HPDE6-E6E7 (cell line): Measurements from ENCODE around the gene CERK.

Source experiments
- DNase-seq: peaks from one replicate; pipeline ENCODE4 v3.0.0; 2011; ENCODE audit warnings: missing footprints; ENCODE audit errors: extremely low spot score

The CERK gene

GRCh38 chr22:46699091-46699490 lies 39.0 kb downstream of the CERK start:
- DNase-seq, result no peak

DNA sequence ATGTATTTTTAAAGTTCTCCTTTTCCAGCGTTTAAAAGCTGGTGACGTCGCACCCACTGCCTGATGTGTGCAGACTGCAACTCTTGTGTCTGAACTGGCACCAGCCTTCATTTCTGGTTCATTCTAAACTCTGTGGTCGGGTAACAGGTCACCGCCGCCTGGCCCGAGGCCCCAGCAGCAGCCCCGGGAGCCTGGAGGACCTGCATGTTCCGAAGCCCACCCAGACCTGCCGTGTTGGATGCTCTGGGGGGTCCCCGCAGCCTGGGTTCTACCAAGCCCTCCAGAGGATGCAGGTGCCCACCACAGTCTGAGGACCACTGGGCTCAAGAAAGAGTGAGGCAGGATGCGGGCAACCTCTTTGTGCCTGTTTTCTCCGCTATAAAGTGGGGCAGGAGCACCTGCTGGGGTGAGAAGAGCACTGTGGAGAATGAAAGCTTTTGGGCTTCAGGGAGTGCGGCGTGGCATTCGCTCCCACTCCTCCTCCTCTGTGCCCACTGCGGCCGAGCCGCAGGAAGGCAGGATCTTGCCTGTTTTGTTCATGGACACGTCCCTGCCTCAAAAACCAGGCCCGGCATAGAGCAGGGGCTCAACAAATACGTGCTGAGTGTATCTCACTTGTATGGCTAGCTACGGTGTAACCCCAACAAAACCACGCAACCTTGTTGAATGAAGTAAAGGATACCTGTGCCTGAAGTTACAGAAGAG lies 40.1 kb downstream of the CERK start:
- no peak for DNase-seq

GRCh38 chr22:46696614-46697013 lies 41.4 kb downstream of the CERK start:
- DNase-seq, result no peak

DNA sequence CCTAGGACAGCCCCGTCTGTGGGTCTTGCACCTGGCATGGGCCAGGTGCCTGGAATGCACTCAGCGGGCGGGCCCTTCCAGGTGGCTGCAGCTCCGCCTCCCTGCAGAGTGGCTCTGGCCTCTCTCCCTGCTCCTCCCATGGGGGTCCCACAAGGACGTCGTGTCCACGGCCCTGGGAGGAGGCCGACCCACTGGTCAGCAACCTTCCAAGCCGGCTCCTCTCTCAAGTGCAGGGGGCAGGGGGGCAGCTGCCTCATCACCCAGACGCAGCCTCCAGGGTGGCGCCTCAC lies 41.9 kb downstream of the CERK start:
- no peak for DNase-seq

GRCh38 chr22:46695346-46696228 lies 42.5 kb downstream of the CERK start:
- no peak for DNase-seq

- no peak for DNase-seq
Observed at GRCh38 chr22:46694416-46695170, 43.5 kb downstream of the CERK start.

DNA sequence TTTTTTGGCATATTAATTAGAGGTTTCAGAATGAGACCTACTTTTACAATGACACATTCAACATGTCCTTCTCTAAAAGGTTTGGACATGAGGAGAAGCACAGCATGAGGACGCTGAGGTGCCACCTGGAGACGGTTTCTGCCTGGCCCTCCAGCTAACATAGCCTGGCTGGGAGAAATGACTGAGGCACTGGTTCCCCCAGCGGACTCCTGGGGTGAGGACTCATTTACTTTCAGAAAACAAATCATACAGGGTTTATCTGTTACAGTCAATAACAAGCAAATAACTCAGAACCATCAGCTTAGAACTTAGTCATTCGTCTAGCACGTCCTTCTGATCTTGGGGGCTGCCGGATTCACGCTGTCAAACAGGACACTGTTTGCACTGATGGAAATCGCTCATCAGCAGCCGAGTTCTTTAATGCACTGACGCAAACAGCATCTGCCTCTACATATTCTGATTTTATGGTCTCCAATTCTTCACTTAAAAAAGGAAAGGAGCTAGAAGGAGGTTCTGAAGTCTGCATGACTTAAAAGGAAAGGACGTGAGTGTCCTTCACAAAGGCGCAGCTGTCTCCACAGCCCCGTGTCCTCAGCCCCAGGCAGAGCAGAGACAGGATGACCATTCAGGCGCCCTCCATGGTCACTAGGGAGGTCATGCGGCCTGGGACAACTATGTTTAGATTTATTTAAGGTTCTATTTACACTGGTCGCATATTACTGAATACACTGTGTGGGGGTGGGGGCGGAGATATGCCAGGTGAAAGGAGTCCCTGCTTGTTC lies 44.2 kb downstream of the CERK start:
- DNase-seq, result no peak

DNA sequence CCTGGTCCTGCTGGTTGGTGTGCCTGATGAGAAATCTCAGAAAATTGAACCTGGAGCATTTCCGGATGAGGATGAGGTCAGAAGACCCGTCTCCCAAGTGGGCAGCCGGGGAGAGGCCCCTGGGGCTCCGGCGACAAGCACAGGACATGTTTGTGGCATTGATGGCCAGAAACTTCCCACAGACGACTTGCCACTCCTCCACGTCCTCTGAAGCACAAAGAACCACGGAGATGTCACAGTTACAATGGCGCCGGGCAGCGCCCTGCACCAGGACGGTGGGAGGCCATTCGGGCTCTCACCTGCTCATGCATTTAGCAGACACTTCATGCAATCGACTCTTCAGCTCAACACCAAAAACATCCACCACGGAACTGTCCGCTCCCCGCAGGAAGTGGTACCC lies 46.5 kb downstream of the CERK start:
- DNase-seq, result no peak

GRCh38 chr22:46690146-46690545 lies 47.9 kb downstream of the CERK start:
- no peak for DNase-seq

DNA sequence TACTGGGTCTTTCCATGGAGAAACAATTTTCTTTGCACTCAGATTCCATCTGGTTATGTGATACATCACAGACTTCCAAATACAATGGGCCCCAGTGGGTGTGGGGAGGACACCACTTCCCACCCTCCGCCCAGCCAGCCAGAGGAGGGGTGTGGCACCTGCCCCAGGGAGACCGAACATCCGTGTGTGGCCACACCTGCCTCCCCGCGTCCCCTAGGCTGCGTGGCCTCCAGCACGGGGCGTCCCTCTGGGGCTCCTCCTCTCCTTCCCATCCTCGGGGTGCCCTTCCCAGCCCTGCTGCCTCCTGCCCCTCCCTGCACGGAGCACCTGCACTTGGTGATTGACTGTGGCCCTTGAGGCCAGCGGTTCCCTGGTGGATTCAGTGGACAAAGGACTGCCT lies 49.1 kb downstream of the CERK start:
- no peak for DNase-seq

DNA sequence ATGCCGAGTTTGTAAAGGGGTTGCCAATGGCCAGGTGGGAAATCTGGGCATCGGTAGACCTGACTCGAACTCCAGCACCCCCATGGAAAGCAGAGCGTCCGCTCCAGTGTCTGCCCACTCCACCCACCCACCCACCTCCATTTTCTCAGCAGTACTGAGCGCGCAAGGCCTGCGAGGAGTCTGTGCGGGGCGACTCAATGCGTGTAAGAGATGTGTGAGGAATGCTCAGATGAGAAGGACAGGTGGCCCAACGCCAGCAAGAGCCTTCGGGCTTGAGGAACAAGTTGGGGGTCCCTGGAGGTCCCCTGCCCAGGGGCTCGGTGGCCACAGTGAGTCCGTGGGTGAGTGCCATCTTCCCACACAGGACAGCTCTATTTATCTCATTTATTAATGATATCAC lies 50.6 kb downstream of the CERK start:
- no peak for DNase-seq

DNA sequence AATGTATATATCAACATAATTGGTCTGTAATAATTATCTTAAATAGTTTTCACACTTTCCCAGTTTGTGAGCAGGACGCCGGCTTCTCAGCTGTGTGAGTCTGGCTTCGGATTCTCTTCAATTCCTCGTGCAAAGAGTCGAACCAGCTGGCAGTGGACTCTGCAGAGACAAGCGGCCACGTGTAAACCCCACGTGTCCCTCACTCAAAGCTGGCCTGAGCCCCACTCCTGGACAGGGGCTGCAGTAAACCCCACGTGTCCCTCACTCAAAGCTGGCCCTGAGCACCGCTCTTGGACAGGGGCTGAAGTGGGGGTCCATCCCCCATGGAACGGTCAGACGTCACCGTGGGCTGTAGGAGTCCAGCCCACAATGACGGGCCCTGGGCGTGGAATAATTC lies 51.0 kb downstream of the CERK start:
- DNase-seq, result no peak

GRCh38 chr22:46686221-46687047 lies 51.6 kb downstream of the CERK start:
- no peak for DNase-seq

DNA sequence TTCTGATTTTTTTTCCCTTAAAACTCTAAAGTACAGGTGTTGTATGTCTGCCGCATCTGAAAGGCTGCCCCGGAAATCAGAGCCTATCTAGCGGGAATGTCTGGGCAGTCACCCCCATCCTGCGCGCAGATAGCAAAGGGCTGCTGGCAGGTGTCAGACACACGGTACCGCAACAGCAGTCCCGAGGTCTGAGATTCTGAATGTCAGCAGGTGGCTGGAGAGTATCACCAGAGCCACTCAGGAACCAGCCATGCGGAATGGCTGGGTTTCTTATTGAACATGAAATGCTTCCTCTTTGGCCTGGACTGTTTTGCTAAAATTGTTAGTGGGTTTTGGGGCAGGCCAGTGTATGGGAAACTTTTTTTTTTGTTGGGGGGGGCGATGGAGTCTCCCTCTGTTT lies 53.3 kb downstream of the CERK start:
- DNase-seq, result no peak

- no peak for DNase-seq
Observed at GRCh38 chr22:46682011-46682731, 55.9 kb downstream of the CERK start.

GRCh38 chr22:46681010-46681409 lies 57.0 kb downstream of the CERK start:
- no peak for DNase-seq

DNA sequence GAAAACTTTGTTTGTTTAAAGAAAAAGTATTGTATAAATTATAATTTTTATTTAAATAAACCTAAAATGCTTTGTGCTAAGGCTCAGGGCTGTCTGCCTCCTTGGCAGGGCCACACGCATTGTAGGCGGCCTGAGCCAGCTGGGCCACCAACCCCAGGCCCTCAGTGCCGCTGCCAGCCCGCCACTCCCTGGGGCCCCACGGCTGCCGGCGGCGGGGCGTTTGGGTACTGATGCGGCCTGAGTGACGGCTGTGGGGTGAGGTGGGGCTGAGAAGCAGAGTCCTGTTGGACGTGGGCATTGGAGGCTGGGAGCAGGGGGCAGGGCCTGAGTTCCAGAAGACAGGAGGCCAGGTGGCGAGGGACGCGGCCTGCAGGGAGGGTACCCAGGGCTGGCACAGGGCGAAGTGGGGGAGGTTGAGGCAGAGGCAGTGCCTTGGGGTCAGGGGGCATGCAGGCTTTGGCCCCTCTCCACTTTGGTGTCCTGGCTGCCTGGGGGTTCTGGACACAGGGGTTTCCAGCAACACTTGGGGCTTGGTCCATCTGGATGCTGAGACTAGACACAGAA lies 58.3 kb downstream of the CERK start:
- no peak for DNase-seq

GRCh38 chr22:46678785-46679700 lies 59.0 kb downstream of the CERK start:
- DNase-seq, result no peak
